Kasumi-1 (cell line): Measurements from ENCODE around the gene IQSEC1.

Experiments
- DNase-seq, 2 experiments: peaks; one replicate each; lab custom pipeline; 2025; lab: John Stamatoyannopoulos, UW

Gene IQSEC1

DNA sequence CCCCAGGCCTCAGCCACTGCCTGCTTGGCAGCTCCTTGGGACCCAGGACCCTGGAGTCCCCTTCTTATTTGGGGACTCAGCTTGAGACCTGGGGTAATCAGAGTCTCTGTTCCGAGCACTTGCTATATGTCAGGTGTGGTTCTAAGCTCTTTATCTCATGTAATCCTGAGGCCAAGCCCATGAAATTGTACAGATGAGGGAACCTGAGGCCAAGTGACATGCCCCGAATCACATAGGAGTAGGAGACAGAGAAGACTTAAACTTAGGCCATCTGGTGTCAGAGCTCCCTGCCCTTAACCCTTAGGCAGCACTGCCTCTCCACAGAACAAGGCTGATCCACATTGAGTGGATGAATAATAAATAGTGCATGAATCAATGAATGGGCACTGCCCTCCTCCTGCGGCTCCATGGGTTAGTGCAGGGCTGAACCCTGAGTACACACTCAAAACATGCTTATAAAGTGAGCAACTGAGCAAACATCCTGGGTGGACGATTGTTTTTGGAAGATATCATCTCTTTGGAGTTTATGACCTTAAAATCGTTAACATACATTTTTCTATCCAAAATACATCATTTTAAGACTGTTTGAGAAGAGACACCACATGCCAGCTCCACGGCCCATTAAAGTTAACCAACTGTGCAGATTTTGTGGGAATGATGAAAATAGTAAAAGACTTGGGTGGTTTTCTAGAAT, 33.2 kb upstream of the IQSEC1 start:
- no peak for DNase-seq

DNA sequence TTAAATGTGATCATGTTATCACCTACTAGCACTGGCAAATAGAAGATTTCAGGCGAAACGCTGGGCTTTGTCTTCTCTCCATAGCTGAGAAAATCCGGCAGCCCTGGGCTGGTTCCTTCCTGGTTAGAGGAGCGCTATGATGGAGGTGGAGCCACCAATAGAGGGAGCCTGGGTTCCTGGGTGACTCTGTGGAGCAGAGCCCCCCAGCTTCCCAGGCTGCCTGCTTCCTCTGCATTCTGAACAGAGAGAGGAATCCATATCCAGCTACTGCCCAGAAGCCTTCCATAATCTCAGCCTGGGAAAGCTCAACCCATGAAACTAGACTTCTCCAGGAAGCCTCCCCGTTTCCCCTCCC, 32.6 kb upstream of the IQSEC1 start:
- no peak for DNase-seq

DNA sequence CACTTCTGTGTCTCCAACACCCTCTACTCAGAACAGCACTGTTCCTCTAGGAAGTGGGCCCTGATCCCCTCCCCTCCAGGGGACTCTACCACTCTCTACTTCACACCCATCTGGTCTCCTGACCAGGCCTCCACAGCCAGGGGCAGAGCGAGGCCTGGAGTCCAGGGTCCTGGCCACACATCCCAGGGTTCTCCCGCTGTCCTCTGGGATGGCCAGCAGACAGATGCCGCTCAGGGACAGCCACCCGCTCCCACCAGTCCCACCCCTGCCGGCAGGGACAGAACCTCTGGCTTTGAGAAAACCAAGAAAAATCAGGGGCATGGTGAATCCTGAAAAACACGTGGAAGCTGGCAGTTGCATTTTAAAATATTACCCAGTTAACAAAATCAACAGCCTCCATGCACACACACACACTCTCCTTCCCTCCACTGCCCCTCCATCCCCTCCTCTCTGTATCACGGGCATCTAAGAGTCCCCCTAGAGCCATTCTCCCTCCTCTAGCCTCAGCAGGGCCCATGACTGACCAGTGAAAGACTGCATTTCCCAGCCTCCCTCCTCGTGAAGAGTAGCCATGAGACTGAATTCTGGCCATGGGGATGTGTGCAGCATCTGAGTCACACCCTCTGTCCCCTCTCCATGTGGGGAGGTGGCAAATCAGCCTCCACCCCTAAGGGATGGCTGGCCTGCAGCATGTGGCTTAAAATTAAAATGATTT, 32.1 kb upstream of the IQSEC1 start:
- no peak for DNase-seq

DNA sequence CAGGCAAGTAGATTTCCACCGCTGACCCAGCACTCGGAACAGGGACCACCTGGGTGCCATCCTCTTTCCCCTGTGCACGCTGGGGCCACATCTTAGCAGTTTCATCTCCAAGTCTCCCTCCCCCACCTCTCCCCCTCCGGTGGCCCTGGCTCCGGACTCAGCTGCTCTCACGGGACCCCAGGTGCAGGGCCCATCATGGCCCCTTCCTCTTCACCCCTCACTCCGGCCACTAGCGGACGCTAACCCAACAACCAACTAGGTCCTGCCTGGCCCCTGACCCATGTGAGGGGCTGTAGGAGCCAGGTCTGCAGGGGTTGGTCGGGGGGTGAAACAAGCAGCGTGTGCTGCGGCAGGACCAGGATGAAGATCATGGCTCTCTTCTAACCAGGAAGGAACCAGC, 31.3 kb upstream of the IQSEC1 start:
- no peak for DNase-seq

DNA sequence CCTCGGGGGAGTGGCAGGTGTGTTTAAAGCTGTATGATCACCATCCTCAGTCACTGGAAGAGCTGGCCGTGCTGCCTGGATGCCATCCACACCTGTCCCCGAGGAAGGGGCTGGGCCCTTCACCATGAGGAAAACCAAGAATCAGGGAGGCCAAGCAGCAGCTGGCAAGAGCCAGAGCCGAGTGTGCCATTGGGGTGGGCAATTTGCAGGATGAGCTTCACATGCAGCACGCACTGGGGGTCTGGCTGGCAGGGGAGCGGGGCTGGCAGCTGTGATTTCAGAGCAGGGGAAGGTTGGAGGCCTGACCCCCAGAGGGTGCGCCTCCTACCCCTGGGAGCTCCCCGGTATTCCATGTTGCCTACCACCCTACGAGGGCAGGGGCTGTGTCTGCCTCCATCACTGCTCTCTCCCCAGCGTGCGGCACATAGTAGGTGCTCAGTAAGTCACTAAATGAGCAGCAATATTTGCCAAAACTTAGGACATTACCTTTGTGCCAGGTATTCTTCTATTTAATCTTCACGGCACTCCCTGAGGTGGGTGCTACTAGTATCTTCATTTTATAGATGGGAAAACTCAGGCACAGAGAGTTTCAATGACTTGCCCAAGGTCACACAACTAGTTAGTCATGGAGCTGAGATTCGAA, 30.3 kb upstream of the IQSEC1 start:
- no peak for DNase-seq

DNA sequence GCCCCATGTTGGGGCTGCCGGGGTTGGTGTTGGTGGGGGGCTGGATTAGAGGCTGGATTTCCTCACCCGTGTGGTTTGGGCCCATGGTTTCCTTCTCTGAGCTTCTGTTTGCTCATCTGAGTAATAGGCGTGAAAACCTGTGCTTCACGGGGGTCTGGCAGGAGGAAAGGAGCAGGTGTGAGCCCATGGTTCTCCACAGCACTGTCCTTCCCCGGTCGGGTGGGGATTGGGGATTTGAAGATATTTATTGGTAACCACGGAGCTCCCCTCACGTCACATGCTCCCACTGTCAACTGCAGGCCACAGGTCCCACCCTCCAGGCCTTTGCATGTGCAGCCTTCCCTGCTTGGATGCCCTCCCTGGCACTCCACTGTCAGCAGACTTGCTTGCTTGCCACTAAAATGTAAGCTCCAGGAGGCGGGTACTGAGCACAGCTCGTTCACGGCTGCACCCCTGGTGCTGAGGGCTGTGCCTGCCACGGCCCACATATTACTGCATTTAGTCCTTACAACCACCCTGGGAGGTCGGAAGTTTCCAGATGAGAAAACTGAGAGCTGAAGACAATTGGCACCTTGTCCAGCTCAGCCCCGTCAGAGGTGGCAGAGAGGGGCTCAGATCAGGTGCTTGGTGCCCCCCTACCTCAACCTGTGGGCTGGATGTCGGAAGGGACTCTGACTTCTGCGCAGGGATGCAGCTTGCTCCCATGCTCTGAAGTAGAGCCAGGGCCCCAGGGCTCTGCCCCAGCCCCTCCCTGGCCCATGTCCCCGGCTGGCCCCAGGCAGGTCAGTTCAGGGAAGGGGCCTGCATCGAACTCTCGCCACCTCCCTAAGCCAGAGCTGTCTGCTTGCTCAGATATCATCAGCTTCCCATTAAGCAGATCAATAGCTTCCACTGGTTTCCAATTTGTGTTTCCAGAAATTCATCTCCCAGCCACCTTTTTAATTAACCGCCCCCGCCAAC, 29.4 kb upstream of the IQSEC1 start:
- no peak for DNase-seq

DNA sequence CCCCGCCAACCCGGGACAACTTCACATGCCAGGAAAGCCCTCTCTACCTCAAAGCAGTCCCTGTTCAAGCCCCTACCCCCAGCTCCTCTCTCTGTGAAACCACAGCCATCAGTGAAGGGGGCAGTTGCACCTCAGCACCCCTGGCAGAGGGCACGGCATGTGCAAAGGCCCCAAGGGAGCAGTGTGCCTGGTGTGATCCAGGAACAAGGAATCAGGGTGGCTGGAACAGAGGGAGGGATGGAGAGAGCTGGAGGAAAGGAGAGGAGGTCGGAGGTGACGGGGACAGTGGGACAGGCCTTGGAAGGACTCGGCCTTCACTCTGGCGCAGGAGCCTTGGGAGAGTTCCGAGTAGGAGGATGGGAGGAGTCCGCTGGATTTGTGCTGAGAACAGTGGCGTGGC, 26.5 kb upstream of the IQSEC1 start:
- no peak for DNase-seq

DNA sequence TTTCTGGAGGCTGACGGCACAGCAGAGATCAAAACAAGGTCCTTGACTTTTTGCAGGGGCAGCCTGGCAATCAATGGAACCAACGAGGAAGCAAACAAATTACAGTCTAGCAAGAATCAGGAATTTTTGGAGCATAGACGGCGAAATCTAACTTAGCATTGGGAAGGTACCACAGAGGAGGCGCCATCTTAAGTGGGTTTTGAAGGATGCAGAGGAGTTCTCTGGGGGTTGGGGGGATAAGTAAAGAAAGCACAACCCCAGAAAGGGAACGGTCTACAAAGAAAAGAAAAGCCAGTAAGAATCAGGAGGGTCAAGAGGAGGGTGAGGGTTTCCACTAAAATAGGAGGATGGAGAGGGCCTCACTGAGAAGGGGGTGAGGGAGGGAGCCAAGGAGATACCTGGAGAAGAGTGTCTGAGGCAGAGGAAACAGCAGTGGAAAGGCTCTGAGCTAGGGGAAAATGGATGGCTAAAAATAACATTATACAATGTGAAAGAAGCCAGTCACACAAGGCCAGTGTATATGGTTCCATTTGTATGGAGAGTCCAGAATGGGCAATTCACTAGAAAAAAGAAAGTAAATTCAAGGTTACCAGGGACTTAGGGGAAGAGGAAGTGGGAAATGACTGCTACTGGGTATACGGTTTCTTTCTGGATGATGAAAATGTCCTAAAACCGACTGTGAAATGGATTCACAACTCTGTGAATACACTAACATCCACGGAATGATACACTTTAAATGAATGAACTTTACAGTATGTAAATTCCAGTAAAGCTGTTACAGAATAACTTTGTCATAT, 25.2 kb upstream of the IQSEC1 start:
- no peak for DNase-seq

DNA sequence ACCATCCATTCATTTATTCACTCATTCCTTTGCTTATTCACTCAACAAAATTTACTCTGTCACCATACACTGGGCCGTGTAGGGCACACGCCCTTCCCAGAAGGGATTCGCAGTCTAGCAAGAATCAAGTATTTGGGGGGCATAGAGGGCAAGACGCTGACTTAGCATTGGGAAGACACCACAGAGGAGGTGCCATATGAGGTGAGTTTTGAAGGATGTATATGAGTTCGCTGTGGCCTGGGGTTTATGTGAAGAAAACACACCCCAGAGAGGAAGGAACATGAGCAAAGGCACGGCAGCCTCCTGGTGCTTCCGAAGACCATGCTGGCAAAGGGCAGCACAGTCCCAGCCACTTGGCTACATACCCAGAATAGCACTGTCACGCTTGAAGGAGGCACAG, 23.1 kb upstream of the IQSEC1 start:
- DNase-seq, result no peak

DNA sequence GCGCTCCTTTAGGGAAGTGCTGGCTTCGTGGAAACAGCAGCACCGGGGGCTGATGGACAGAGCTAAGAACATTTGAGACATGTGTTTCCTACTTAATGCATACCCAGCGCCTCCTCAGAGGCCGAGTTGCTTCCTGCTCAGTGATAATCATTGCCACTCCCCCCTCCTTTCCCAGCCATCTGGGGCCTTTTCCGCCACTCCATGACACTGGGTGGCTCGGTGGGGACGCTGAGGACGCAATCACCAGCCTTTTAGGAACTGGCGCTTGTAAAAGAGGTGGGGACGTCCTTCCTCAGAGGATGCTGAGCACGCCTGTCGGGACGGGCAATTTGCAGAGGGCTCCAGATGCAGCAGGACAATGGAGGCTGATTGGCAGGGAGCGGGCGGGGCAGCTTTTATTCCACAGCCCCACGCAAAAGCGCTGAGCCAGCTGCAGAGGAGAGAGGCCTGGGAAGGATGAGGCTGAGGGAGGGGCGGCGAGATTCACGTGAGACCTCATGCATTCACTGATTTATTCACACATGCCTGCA, 22.2 kb upstream of the IQSEC1 start:
- DNase-seq, result peak; percentile 96 to 97

DNA sequence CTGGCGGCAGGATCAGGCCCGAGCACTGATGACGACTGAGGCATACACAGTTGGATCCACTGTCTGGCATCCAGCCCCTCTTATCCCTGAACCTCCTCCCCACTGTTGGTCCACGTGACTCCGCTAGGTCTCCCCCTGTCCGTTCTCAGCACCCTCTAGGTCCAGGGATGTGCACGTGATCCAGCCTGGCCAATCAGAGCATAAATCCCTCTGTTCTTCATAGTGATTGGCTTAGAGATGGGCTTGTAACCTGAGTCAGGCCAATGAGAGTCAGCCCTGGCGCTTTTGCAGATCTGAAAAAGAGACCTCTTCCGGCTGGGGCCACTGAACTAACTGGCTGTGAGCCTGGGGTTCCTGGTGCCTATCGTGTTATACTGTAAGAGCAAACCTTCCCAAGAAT, 20.5 kb upstream of the IQSEC1 start:
- no peak for DNase-seq

DNA sequence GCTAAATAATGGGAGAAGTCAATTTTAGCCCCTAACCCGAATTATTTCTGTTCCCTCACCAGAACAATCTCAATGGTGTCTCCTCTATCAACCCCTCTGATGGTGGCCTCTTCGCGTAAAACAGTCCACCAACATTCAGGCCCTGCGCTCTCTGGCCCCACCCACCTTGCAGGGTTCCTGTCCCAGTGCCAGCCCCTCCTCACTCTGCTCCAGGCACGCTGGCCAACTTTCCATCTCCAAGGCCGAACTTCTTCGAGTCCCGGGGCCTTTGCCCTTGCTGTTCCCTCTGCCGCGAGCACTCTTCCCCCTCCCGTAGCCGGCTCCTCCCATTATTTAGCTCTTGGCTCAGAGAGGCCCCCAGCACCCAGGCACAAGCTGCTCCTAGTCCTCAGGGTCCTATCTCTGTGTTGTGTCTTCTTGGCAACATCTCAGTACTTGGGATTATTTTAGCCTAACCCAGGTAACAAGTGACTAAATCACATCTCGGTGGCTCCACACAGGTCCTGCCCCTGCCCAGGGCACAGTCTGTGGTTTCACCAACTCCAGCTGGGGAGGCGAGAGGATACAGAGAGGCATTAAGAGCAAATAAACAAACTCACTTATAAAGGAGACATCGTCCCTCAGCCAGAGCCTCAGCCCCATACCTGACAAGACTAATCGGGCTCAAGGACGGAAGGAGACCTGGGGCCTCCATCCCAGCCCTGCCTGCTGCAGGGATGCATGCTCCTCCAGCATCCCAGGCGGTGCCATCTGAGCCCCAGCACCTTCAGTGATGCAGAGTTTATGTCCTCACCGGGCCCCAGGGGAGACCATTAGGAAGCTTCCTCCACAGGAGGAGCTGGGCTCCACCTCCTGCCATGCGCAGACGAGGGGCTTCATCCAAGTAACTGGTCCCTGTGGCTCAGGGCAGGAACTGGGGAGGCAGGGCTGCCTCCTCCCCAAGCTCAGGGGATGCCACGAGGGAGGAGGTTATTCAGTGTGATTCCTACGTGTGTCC, 19.7 kb upstream of the IQSEC1 start:
- DNase-seq, result no peak

DNA sequence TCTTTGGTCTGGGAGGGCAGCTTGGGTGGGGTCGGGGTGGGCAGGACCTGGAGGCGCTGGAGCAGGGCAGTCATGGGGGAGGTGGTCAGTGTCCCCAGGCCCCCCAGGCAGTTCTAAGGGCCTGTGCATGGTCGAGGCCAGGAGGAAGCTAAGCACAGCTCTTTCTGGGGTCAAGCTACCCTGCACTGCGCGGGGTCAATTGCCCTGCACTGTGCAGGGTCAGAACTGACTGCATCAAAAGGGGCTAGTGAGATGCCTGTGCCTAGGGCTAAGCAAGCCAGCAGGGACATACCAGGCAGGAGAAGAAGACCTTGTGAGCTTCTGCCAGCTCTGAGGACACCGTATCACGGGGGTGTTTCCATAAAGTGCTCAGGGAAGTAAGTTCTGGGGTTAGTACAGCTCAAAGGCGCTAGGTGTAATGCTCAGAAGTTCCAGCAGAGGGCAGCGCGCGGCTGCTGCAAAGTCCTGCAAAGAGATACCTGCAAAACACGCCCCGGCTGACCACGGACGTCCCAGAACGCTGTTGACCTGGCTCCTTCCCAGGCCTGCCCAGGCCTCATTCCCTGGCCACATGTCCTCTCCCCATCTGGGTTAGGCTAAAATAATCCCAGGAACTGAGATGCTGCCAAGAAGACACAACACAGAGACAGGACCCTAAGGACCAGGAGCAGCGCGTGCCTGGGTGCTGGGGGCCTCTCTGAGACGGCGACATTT, 18.8 kb upstream of the IQSEC1 start:
- DNase-seq, result peak; percentile 68 to 70

DNA sequence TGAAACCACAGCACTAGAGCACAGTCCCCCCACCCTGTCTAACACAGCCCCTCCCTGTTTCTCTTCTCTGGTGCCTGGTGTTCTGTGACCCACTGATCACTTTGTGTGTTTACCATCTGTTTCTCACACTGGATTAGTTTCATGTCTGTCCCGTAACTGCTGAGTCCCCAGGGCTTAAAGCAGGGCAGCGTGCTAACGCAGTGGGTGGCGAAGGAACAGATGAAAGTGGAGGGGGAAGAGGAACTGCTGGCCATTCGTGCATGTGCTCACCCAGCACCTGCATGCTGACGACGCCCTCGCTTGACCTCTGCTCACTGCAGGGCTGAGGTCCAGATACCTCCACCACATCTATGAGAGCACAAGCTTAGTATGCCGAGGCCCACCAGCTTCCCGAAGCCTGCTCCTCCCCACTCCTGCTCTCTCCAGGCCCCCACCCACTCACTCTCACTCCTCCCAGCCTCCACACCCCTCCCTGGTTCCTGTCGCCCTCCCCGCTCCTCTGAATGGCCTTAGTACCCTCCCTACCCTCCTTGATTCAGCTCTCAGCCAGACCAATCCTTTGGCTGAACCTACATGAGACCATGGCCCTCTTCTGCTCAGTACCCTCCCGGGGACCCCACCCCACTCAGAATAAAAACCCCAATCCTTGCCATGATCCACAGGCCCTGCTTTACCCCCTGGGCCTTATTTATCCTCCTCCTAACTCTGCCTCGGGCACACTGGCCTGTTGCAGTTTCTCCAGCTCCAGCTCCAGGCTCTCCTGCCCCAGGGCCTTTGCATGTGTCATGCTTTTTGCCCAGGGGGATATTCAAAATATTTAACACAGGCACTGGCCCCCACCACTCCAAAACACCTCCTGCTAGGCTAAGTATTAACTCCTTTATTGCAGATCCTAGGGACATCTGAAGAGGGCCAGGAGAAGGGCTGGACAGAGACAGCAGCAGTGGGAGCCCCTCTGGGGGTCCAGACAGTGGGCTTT, 15.1 kb upstream of the IQSEC1 start:
- no peak for DNase-seq

DNA sequence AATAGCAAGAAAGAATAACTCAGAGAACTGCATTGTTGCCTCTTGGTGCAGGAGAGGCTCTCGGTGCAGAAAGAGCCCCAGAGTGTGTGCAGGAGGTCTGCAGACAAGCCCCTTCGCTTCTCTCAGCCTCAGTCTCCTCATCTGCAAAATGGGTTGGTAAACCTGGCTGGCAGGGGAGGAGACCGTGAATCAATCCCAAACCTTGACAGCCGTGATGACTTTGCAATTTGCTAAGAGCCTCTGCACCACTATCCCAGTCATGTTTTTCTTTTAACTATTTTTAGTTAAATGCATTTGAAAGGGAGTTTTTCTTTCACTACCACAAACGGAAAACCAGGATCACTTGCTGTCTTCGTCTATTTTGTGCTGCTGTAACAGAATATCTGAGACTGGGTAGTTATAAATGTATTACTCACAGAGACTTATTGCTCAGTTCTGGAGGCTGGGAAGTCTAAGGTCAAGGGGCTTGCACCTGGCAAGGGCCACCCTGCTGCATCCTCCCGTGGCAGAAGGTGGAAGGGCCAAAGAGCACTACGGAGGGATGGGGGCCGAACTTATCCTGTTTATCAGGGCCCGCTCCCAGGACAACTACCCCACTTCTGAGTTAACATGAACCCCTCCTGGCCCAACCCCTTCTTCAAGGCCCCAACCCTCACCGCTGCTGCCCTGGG, 14.2 kb upstream of the IQSEC1 start:
- DNase-seq, result no peak

DNA sequence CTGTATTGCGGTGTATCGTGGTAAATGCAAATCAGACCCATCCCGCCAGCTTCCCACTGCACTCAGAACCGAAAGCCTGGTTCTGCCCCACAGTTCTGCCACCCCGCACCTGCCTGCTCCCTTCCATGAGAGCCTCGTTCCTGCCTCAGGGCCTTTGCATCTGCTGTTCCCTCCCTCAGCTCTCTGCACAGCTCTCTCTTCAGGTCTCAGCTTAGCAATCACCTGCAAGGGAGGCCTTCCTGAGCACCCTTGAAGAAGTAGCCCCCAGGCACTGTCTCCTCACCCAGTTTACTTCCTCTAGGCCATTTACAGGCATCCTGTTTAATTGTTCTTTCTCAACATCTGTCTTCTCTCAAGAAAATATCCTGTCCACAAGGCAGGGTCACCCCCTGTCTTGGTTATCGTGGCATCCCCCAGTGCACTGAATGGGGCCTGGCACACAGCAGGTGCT, 13.3 kb upstream of the IQSEC1 start:
- DNase-seq, result peak; percentile 5 to 19

DNA sequence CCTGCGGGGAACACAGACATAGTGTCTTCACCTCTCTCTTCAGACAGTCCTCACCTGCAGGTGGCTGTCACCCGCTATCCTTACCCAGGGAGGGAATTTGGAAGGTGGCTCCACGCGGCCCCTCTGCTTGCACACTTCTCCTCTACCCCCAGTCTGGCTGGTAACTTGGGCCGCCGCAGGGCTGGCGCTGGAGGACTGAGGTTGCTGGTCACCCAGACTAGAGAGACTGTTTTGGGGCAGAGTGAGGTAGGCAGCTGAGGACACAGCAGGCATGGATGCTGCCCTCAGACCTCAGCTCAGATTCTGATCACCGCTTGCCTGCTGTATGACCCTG, 12.6 kb upstream of the IQSEC1 start:
- no peak for DNase-seq
